IPS-20b (cell line): ENCODE data around the gene KCNQ1.

Source experiments
- H3K27ac ChIP-seq: one replicate; pipeline ENCODE4 v1.5.1; 2013; ENCODE audit warnings: low read length
- H3K27me3 ChIP-seq: 2 replicates; pipeline ENCODE4 v1.6.1; 2013; ENCODE audit warnings: mild to moderate bottlenecking, low read length, inconsistent platforms; ENCODE audit not compliant: insufficient read depth
- H3K36me3 ChIP-seq: 2 replicates; pipeline ENCODE4 v1.6.1; 2013; ENCODE audit warnings: low read depth, mild to moderate bottlenecking, inconsistent platforms, low read length, moderate library complexity; ENCODE audit not compliant: insufficient read depth
- H3K4me1 ChIP-seq: 2 replicates; pipeline ENCODE4 v1.6.1; 2013; ENCODE audit warnings: mild to moderate bottlenecking, control low read depth, inconsistent platforms, low read length, moderate library complexity; ENCODE audit not compliant: insufficient read depth
- H3K4me3 ChIP-seq: 2 replicates; pipeline ENCODE4 v1.5.1; 2013; ENCODE audit warnings: mild to moderate bottlenecking, low read length, inconsistent platforms
- H3K9ac ChIP-seq: 2 replicates; pipeline ENCODE4 v1.6.1; 2013; ENCODE audit warnings: low read depth, mild to moderate bottlenecking, inconsistent platforms, low read length, moderate library complexity
- H3K9me3 ChIP-seq: 2 replicates; pipeline ENCODE4 v1.6.1; 2013; ENCODE audit warnings: mild to moderate bottlenecking, low read depth, low read length, inconsistent platforms; ENCODE audit not compliant: insufficient read depth

KCNQ1 gene

GRCh38 chr11:2834503-2835273 is 389.9 kb downstream of the KCNQ1 start:
- no peak overlapping the region for H3K9ac ChIP-seq
- H3K27ac ChIP-seq, result no peak overlapping the region
- H3K27me3 ChIP-seq, result peaks cover 13% of the 10 kb centered on the region
- H3K36me3 ChIP-seq, result no peaks in the 10 kb centered on the region
- peaks cover 6% of the 10 kb centered on the region; the same call in 1 of the 2 replicates for H3K4me1 ChIP-seq
- no peak overlapping the region for H3K4me3 ChIP-seq
- H3K9me3 ChIP-seq, result no peaks in the 10 kb centered on the region

GRCh38 chr11:2835296-2835695 is 390.5 kb downstream of the KCNQ1 start:
- no peak overlapping the region for H3K27ac ChIP-seq
- H3K9ac ChIP-seq, result no peak overlapping the region
- H3K4me3 ChIP-seq, result no peak overlapping the region
- no peaks in the 10 kb centered on the region for H3K9me3 ChIP-seq
- H3K36me3 ChIP-seq, result no peaks in the 10 kb centered on the region
- H3K4me1 ChIP-seq, result peaks cover 6% of the 10 kb centered on the region; the same call in 1 of the 2 replicates
- peaks cover 19% of the 10 kb centered on the region for H3K27me3 ChIP-seq

DNA sequence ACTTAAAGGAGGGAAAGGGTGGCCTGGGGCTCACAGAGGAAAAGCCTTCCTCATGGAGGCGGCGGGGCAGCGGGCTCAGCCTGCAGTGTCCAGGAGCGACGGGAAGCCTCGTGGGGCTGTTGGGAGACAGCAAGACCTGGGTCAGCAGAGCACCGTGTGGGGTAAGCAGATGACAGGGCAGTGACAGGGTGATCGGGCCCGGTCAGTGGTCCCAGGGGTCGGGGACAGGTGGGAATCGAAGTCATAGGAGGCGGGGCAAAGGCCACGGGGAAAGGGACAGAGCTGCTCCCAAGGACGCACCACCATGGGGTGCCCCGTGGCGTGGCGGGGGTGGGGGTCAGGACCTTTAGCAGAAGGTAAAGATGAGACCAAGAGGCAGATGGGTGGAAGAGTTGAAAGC is 390.9 kb downstream of the KCNQ1 start:
- H3K27me3 ChIP-seq, result peaks cover 19% of the 10 kb centered on the region
- H3K9ac ChIP-seq, result no peak overlapping the region
- H3K36me3 ChIP-seq, result no peaks in the 10 kb centered on the region

DNA sequence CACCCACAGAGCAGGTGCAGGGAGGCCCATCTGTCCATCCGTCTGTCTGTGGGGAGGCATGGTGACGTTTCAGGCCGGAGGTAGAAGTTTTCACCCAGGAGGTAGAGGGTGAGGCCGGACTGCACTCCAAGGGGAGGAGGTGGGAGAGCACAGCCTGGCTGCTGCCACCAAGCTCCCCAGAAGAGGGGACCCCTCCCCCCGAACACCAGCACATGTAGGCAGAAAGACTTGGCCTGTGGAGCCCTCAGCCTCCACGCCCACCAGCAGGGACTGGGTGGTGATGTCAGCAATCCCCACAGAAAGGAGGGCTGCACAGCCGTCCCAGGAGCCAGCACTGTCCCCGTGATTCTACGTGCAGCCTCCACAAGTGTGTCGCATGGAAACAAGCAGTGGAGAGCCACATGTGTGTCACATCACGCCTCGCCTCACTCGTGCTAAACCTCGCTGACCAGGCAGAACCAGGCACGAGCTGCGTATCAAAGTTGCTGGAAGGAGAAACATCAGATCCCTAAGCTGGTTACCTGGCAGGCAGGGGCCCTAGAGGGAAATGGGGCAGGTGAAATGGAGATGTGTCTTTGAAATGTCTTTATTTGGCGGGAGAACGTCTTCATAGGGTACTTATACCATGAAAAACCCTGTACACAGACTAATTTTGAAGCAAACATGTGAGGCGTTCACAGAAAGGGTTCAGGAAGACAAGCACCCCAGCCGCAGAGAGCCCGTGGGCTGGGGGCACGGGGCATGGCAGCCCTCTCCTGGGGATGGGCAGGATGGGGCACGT is 391.7 kb downstream of the KCNQ1 start:
- H3K36me3 ChIP-seq, result no peaks in the 10 kb centered on the region
- H3K27me3 ChIP-seq, result peaks cover 19% of the 10 kb centered on the region
- no peak overlapping the region for H3K9ac ChIP-seq
- H3K4me1 ChIP-seq, result peaks cover 6% of the 10 kb centered on the region; the same call in 1 of the 2 replicates
- no peaks in the 10 kb centered on the region for H3K9me3 ChIP-seq
- H3K4me3 ChIP-seq, result no peak overlapping the region
- no peak overlapping the region for H3K27ac ChIP-seq

More for the DNA sequence above, 390.9 kb downstream of the KCNQ1 start:
- H3K4me3 ChIP-seq, result no peak overlapping the region
- no peak overlapping the region for H3K27ac ChIP-seq
- no peaks in the 10 kb centered on the region for H3K9me3 ChIP-seq
- peaks cover 6% of the 10 kb centered on the region; the same call in 1 of the 2 replicates for H3K4me1 ChIP-seq

DNA sequence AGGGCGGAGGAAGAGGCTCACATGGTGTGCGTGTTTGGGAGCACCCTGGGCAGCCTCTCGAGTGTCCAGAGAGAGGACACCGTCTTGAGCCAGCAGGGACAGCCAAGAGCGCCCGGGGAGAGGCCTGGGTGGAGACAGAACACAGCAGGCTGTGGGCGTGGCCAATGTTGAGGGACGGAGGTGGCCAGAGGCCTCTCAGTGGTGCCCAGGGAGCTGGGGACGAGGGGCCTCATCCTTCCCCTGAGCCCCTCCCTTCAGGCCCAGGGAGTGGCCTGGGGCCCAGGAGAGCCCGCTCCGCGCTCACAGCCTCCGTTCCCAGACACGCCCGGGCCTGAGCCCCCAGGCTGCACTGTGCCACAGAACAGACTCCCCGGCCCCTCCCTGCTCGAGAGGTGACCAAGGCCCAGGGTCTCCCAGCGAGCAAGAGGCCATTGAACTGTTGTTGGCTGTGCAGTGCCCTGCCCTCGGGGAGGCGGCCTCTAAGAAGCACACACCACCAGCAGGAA is 392.3 kb downstream of the KCNQ1 start:
- Histone ChIP-seq H3K4me3 (no peak overlapping the region), H3K9ac (no peak overlapping the region), H3K27ac (no peak overlapping the region), H3K27me3 (peaks cover 19% of the 10 kb centered on the region), H3K4me1 (peaks cover 6% of the 10 kb centered on the region; the same call in 1 of the 2 replicates), H3K36me3 (no peaks in the 10 kb centered on the region), H3K9me3 (no peaks in the 10 kb centered on the region)

- H3K9me3 ChIP-seq, result no peaks in the 10 kb centered on the region
- H3K4me1 ChIP-seq, result peaks cover 6% of the 10 kb centered on the region; the same call in 1 of the 2 replicates
- H3K27me3 ChIP-seq, result peaks cover 19% of the 10 kb centered on the region
- H3K4me3 ChIP-seq, result no peak overlapping the region
- no peak overlapping the region for H3K9ac ChIP-seq
- no peaks in the 10 kb centered on the region for H3K36me3 ChIP-seq
- H3K27ac ChIP-seq, result no peak overlapping the region
Measured at GRCh38 chr11:2837651-2838050, 392.8 kb downstream of the KCNQ1 start.

GRCh38 chr11:2838091-2838490 is 393.3 kb downstream of the KCNQ1 start:
- peaks cover 6% of the 10 kb centered on the region; the same call in 1 of the 2 replicates for H3K4me1 ChIP-seq
- no peak overlapping the region for H3K4me3 ChIP-seq
- no peaks in the 10 kb centered on the region for H3K9me3 ChIP-seq

DNA sequence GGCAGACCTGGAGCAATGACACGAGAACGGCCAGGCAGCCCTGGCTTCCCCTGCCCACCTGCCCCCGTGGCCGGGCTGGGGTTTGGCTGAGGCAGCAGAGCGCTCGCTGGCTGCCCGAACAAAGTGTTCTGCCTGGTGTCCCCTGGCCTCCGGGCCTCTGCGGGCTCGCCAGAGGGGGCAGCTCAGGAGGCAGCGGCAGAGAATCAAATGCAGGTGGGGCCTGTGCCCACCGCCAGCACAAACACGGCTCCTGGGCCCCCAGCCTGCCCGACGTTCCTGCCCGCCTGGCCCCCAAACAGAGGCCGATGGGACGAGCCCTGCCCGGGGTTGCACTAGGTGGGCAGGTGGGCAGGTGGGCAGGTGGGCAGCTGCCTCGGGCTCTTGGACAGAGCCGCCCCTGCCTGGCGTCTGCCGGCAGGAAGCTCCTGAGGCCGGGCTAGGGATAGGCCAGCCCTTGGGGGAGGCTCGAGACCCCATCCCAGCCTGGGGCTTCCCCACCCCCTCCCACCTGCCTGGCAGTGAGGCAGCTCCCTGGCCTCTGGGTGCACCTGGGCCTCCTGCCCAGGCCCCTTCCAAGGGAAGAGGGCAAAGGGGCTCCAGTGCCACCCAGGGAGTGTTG is 394.0 kb downstream of the KCNQ1 start:
- Histone ChIP-seq H3K4me3 (no peak overlapping the region), H3K36me3 (no peaks in the 10 kb centered on the region), H3K27me3 (peaks cover 19% of the 10 kb centered on the region), H3K9me3 (no peaks in the 10 kb centered on the region), H3K27ac (no peak overlapping the region), H3K9ac (no peak overlapping the region), H3K4me1 (peaks cover 6% of the 10 kb centered on the region; the same call in 1 of the 2 replicates)

More at GRCh38 chr11:2838091-2838490, 393.3 kb downstream of the KCNQ1 start:
- no peak overlapping the region for H3K27ac ChIP-seq
- no peaks in the 10 kb centered on the region for H3K36me3 ChIP-seq
- H3K9ac ChIP-seq, result no peak overlapping the region
- peaks cover 19% of the 10 kb centered on the region for H3K27me3 ChIP-seq

DNA sequence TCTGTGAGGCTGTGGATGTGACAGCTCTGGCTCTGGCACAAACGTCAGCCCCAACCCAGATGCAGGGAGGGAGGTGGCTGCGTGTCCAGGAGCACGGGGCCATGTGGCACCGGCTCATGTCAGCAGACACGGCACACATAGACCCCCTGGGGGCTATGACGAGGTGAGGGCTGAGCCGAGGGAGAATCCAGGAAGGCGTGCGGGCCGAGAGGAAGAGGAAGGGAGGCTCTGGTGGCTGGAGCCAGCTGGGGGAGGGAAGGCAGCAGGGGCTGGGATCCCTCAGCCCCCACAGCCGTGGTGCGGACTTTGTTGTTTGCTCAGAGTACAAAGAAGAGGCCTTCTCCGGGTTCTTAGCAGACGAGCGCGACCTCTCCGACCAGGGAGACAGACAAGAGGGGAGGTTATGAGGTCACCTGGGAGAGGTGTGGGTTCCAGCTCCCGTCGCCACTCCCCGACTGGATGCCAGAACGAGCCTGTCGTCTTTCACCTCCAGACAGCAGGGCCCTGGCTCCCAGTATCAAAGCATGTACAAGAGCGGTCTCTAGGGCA is 394.7 kb downstream of the KCNQ1 start:
- Histone ChIP-seq H3K36me3 (no peaks in the 10 kb centered on the region), H3K9me3 (no peaks in the 10 kb centered on the region), H3K27me3 (peaks cover 19% of the 10 kb centered on the region), H3K27ac (no peak overlapping the region), H3K9ac (no peak overlapping the region), H3K4me1 (peaks cover 6% of the 10 kb centered on the region; the same call in 1 of the 2 replicates), H3K4me3 (no peak overlapping the region)

- Histone ChIP-seq H3K27me3 (peaks cover 12% of the 10 kb centered on the region), H3K4me1 (peaks cover 6% of the 10 kb centered on the region; the same call in 1 of the 2 replicates), H3K27ac (no peak overlapping the region), H3K4me3 (no peak overlapping the region), H3K9me3 (no peaks in the 10 kb centered on the region), H3K36me3 (no peaks in the 10 kb centered on the region), H3K9ac (no peak overlapping the region)
Measured at GRCh38 chr11:2841411-2842190, 396.8 kb downstream of the KCNQ1 start.
